Left hindlimb (tissue), 1 donor: ENCODE data around the gene ZNF823.
"Not testable (repeated sequence)": the region's sequence is repeated elsewhere in the genome, so short reads cannot be mapped to it uniquely, and the experiment has no call there.

Experiments
- DNase-seq: peaks from one replicate; pipeline ENCODE4 v3.0.0-alpha.2; 2018

Gene ZNF823

DNA sequence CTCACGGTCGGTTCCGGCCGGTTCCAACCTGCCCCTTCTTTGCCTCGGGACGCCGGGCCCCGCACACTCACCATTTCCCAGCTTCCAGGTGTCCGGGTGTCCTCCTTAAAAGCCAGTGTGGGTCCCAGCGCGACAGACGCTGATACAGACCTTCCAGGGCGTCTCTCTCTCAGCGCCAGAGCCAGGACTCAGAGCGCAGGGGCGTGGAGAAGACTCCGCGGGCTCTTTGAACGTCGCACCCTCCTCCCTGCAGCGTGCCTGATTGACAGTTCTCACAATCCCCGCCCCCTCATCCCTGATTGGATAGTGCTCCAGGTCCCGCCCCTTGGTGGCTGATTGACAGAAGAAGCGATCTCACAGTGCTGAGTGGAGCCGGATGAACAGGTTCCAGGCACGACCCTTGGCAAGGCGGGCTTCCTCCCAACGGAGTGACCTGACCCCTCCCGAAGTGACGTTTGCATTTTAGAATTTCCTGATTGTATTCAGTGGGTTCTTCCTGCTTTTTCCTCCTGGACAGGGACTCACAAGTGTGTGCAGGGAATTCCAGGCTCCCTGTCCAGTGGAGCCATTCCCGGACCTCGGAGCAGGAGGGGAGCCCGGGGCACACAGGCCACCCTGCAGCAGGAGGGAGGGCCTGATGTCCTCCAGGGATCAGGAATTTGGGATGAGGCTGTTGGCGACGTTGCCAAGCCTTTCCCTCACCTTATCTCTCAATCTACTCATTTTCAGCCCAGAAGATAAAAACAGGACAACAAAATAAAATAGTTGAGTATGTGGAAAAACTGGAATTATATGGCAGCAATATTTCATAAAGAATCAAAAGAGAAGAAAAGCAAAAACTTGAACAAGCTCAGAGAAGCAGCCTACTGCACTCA lies at the start of gene ZNF823:
Gene ZNF823 (minus strand): TSS at position 201 of the 875 bp plus-strand sequence. CDS start 127 bp downstream, at position 74.
- DNase-seq, result peak; percentile 99

DNA sequence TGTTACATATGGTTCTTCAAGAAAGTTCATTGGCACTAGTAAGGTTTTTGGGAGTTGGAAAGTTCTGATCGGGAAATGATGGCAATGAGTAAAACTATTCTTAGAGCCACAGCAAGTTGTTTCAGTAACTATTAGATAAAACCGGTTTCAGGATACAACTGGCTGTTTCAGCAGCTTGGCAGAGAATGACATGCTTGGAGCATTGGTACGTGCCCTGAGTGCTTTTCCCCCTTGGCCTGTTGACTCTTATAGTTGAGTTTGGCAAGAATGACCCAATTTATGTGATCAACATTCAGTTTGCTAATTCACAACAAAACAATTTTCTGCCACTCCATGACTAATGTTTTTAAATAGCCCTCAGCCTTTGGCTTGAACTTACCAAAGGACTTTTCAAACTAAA lies 48.8 kb upstream of the ZNF823 start:
- no peak for DNase-seq

DNA sequence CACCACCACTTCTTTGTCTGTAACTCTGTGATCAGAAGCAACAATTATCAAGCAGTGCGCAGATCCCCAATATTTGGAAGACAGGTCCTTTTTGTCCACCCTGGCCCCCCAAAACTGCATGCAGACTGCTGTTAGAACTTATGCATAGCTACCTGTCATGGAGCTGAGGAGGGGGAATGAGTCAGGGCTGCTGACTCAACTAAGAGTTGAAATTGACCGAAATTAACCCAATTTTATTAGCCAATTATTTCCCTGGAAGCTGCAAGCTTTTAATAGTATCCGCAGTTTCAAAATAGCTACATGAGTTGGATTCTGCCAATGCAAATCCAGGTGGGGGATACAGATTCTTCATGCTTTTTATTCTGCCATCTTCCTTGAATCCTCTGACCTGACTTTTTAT lies 45.6 kb upstream of the ZNF823 start:
- DNase-seq, result no peak

DNA sequence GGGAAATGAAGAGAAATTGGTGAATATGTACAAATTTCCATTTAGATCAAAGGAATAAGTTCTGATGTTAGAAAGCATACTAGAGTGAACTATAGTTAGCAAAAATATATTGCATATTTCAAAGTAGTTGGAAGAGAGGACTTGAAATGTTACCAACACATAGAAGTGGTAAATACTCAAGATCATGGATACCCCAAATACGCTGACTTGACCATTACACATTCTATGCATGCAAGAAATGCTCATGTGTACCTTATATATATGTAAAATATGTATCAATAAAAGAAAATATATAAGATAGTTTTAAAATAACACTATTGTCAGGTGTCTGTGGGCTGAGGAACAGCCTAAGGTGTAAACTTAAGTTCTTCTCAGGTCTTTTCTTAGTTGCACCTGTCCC lies 45.0 kb upstream of the ZNF823 start:
- no peak for DNase-seq

DNA sequence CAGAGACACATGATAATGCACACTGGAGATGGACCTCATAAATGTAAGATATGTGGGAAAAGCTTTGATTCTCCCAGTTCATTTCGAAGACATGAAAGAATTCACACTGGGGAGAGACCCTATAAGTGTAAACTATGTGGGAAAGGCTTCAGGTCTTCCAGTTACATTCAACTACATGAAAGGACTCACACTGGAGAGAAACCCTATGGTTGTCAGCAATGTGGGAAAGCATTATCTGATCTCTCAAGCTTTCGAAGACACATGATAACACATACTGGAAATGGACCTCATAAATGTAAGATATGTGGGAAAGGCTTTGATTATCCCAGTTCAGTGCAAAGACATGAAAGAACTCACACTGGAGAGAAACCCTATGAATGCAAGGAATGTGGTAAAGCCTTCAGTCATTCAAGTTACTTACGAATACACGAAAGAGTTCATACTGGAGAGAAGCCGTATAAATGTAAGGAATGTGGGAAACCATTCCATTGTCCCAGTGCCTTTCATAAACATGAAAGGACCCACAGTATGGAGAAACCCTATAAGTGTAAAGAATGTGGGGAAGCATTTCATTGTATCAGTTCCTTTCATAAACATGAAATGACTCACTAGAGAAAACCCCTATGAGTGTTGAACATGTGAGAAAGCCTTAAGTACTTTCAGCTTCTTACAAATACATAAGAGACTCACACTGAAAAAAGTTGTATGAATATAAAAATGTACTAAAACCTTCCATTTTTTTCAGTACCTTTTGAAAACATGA lies 42.7 kb upstream of the ZNF823 start:
- DNase-seq, result no peak

DNA sequence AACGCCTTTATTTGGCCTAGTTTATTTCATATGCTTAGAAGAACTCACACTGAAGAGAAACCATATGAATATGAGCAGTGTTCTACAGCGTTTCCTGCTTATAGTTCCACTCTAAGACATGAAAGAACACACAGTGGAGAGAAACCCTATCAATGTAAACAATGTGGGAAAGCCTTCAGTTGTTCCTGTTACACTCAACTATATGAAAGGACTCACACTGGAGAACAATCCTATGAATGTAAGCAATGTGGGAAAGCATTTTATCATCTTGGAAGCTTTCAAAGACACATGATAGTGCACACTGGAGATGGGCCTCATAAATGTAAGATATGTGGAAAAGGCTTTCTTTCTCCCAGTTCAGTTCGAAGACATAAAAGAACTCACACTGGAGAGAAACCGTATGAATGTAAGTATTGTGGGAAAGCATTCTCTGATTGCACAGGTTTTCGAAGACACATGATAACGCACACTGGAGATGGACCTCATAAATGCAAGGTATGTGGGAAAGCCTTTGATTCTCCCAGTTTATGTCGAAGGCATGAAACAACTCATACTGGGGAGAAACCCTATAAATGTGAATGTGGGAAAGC lies 41.8 kb upstream of the ZNF823 start:
- DNase-seq, result no peak

DNA sequence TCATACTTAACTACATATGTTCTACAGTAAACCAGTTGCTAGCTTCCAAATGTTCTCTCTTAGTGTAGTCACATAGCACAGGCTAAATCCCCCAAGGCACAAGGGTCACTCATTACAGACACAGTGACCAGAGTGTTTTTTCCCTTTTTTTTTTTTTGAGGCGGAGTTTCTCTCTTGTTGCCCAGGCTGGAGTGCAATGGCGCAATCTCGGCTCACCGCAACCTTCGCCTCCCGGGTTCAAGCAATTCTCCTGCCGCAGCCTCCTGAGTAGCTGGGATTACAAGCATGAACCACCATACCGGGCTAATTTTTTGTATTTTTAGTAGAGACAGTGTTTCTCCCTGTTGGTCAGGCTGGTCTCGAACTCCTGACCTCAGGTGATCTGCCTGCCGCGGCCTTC lies 37.9 kb upstream of the ZNF823 start:
- not testable (repeated sequence) for DNase-seq

DNA sequence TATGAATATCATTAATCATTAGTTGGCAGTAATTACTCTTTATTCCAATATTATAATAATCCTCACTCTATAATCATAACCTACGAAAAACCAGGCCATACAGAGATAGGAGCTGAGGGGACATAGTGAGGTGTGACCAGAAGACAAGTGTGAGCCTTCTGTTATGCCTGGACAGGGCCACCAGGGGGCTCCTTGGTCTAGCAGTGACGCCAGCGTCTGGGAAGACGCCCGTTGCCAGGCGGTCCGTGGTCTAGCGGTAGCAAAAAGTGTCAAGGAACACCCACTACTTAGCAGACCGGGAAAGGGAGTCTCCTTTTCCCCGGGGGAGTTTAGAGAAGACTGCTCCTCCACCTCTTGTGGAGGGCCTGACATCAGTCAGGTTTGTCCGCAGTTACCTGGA lies 32.8 kb upstream of the ZNF823 start:
- DNase-seq, result not testable (repeated sequence)

DNA sequence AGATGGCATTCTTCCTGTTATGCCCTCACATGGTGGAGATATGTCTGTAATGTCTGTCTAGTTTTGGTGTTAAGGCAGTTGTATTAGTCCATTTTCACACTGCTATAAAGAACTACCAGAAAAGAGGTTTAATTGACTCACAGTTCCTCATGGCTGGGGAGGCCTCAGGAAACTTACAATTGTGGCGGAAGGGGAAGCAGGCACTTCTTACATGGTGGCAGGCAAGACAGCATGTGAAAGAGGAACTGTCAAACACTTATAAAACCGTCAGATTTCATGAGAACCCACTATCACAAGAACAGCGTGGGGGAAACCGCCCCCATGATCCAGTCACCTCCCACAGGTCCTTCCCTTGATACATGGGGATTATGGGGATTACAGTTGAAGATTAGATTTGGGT lies 31.2 kb upstream of the ZNF823 start:
- DNase-seq, result no peak

DNA sequence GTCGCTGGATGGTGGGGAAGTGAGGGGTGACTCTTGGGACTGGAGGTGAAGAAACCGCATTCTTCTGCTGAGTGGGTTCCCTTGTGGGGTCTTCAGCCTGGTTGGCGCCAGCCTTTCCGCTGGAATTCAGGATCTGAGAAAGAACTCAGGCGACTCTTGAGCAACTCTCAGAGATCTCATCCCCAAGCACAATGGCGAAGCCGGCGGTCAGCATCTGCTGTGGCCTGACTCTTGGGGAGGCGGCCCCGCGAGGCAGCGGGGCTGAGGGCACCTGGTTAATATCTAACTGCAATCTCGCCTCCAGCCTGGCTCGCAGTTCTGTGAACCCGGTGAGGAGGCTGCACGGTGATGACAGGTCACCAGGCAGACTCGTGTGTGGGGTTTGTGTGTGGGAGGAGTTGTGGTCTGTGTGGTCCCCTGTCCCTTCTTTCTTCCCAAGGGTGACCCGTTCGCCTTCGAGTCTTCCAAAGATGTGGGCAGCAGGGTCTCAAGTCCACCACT lies 28.9 kb upstream of the ZNF823 start:
- no peak for DNase-seq

DNA sequence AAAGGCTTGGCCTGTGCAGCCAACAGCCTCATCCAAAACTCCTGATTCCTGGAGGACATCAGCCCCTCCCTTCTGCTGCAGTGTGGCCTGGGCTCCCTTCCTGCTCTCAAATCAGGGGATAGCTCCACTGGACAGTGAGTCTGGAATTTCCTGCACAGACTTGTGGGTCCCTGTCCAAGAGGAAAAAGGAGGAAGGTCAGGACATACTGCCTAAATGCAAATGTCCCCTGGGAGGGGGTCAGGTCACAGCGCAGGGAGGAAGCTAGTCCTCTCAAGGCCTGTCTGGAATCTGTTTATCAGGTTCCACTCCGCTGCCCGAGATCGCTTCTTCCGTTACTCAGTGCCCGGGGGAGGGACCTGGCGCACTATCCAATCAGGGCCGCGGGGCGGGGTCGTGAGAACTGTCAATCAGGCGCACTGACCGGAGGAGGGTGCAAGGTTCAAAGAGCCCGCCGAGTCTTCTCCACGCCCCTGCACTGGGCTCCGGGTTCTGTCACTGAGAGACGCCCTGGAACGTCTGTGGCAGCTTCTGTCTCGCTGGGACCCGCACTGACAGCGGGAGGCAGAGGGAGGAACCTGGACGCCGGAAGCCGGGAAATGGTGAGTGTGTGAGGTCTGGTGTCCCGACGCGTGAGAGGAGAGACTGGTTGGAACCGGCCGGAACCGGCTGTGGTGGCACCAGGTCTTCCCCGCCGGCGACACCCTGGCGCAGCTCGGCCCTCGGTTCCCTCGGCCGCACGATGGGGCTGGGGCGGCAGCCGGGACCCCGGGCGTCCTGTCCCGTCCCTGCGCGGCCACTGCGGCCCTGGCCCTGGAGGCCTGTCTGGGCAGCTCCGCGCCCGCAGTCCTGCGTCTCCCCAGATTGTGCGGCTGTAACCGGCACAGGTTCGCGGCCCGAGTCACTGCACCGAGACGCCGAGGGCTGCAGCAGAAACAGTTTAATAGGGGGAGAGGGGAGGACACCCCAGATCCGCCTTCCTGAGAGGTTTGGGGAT lies 28.1 kb upstream of the ZNF823 start, which contains the start of gene ZNF441:
Gene ZNF441 (plus strand): TSS at position 404 of the 995 bp plus-strand sequence. CDS start 194 bp downstream, at position 598.
- peak; percentile 97 for DNase-seq

DNA sequence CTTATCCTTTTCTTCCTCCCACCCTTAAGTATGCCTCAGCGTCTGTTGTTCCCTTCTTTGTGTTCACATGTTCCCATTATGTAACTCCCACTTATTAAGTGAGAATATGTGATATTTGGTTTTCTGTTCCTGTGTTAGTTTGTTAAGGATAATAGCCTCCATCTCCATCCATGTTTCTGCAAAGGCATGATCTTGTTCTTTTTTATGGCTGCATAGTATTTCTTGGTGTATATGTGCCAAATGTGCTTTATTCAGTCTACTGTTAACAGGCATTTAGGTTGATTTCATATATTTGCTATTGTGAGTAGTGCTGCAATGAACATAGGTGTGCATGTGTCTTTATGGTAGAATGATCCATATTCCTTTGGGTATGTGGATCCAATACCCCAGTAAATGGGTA lies 24.9 kb upstream of the ZNF823 start:
- DNase-seq, result no peak

DNA sequence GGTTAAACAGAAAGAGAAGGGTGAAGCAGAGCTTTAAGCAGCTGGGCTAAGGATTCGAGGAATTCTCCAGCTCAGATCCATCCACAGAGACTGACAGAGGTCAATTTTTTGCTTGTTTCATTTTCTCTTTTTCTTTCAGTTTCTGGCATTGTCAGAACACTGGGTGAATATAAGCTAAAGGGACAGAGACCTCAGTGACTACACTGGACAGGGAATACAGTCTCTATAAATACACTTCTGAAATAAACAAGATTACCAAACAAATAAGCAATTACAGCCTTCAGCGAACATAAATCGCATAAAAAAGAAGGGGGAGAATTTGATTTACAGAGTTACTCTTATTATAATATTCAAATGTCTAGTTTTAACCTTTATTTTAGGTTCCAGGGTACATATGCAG lies 24.4 kb upstream of the ZNF823 start:
- no peak for DNase-seq

DNA sequence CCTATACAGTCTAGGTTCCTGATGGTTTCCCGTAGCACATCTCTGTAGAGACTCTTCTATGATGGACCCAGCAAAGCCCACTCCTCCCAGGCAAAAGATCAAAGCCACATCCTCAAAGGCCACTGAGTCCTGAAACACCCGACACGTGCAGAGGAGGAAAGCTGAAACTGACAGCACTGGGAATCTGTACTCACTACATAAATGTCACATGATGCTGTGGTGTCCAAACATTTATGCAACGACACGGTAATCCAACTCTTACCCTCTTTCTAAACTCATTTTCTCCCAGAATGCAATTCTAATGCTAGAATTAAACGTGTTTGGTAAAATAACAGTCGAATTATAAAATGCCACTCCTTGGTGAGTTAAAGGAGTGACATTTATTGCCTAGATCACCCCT lies 21.1 kb upstream of the ZNF823 start:
- DNase-seq, result no peak

DNA sequence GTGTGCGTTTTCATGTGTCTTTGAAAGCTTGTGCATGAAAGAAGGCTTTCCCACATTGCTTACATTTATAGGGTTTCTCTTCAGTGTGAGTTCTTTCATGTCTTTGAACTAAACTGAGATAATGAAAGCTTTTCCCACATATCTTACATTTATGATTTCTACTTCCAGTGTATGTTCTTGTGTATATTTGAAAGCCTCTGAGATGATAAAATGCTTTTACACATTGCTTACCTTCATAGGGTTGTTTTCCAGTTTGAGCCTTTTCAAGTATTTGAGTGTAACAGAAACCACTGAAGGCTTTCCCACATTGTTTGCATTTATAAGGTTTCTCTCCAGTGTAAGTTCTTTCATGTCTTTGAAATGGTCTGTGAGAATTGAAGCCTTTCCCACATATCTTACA lies 18.2 kb upstream of the ZNF823 start:
- no peak for DNase-seq

DNA sequence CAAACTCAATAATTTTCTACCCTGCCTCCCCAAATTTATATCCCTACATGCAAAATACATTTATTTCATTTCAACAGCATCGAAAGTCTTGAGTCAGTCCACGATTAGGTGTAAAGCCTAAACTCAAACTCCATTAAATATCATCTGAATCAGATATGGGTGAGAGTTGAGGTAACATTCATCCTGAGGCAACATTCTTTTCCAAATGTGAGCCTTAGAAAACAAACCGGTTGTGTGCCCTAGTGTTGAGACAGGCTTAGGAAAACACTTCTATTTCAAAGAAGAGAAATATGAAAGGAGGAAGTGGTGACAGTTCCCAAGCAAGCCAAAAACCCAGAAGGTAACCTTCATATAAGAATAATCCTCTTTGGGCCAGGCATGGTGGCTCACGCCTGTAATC lies 15.9 kb upstream of the ZNF823 start:
- DNase-seq, result no peak

DNA sequence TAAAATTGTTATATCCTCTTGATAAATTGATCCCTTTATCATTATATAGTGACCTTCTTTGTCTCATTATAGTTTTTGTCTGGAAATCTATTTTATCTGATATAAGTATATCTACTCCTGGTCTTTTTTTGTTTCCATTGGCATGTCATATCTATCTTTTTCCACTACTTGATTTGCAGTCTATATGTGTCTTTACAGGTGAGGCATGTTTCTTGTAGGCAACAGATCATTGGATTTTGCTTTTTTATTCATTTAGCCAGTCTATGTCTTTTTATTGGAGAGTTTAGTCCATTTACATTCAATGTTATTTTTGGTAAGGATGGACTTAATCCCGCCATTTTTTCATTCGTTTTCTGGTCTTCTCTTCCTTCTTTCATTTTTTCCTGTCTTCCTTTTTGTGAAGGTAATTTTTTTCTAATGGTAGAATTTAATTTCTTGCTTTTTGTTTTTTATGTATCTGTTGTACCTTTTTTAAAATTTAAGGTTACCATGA lies 13.5 kb upstream of the ZNF823 start:
- DNase-seq, result no peak

DNA sequence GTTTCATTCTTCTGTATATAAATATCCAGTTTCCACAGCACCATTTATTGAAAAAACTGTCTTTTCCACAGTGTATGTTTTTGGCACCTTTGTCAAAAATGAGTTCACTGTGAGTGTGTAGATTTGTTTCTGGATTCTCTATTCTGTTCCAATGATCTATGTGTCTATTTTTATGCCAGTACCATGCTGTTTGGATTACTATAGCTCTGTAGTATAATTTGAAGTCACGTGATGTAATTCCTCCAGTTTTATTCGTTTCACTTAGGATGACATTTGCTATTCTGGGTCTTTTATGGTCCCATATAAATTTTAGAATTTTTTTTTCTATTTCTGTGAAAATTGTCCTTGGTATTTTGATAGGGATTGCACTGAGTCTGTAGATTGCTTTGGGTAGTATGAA lies 11.0 kb upstream of the ZNF823 start:
- no peak for DNase-seq

DNA sequence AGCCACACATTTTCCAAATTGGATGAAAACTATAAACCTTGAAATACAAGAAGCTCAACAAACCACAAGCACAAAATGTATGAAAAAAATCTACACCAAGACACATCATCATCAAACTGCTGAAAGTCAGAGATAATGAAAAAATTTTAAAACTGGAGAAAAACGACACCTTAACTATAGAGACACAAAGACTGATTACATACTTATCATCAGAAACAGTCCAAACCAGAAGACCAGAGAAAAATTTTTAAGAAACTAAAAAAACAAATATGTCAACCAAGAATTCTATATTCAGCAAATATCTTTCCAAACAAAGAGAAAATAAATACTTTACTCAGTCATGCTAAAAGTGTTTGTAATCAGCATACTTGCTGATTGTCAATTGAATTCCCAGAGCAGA lies 8.5 kb upstream of the ZNF823 start:
- DNase-seq, result no peak

DNA sequence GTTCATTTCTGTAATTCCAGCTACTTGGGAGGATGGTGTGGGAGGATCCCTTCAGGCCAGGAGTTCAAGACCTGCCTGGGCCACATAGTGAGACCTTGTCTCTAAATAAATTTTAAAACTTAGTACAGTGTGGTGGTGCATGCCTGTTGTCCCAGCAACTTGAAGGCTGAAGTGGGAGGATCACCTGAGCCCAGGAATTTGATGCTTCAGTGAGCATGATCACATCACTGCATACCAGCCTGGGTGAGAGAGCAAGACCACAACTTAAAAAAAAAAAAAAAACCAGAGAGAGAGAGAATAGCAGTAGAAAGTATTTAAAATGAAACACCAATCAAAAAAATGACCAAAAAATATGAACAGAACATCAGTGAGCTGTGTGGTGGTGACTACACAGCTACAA lies 7.1 kb upstream of the ZNF823 start:
- no peak for DNase-seq

DNA sequence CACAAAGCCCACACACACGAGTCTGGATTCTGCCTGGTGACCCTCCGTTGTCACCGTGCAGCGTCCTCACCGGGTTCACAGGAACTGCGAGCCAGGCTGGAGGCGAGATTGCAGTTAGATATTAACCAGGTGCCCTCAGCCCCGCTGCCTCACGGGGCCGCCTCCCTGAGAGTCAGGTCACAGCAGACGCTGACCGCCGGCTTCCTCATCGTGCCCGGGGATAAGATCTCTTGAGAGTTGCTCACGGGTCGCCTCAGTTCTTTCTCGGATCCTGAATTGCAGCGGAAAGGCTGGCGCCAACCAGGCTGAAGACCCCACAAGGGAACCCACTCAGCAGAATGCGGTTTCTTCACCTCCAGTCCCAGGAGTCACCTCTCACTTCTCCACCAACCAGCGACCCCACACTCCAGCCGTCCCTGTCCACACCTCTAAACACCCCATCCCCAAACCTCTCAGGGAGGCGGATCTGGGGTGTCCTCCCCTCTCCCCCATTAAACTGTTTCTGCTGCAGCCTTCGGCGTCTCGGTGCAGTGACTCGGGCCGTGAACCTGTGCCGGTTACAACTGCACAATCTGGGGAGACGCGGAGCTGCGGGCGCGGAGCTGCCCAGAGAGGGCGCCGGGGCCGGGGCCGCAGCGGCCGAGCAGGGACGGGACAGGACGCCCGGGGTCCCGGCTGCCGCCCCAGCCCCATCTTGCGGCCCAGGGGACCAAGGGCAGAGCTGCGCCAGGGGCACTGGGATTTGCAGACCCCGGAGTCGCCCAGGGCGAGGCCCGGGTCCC lies 591 bp downstream of the ZNF823 start:
- DNase-seq, result no peak
